HEK293 (cell line): Measurements from ENCODE around the gene CRYAB.

Experiments used
- CTCF ChIP-seq: fragments of 450-650 bp; formaldehyde crosslinking; IDR thresholded peaks from 2 replicates; pipeline ENCODE4 v1.5.1; 2016; ENCODE audit warnings: missing biosample characterization, missing genetic modification characterization
- HOXA7 ChIP-seq: sonication (generic); formaldehyde crosslinking; IDR thresholded peaks from 2 replicates; pipeline ENCODE4 v1.8.1; 2022; ENCODE audit warnings: missing genetic modification reagents, borderline replicate concordance
- KLF10 ChIP-seq: fragments of 450-650 bp; IDR thresholded peaks from 2 replicates; pipeline ENCODE4 v1.5.1; 2018; ENCODE audit warnings: missing biosample characterization, mild to moderate bottlenecking, missing genetic modification characterization
- ZBTB7A ChIP-seq: fragments of 450-650 bp; formaldehyde crosslinking; IDR thresholded peaks from 2 replicates; pipeline ENCODE4 v1.5.1; 2016; ENCODE audit warnings: low read depth, missing biosample characterization, missing genetic modification characterization
- ZFP3 ChIP-seq: fragments of 450-650 bp; formaldehyde crosslinking; IDR thresholded peaks from 2 replicates; pipeline ENCODE4 v1.5.1; 2016; ENCODE audit warnings: low read depth, missing biosample characterization, missing genetic modification characterization
- ZNF274 ChIP-seq, 2 experiments: fragments of 200-500 bp in 1 of 2; fragments of 450-650 bp in 1 of 2; sonication (Bioruptor generic) in 1 of 2; formaldehyde crosslinking in 1 of 2; IDR thresholded peaks; 2 replicates each; pipeline versions ENCODE4 v1.5.1 to v1.6.1; 2014 to 2016; ENCODE audit warnings: borderline replicate concordance in 1 of 2, inconsistent platforms in 1 of 2, low read length in 1 of 2, missing biosample characterization in 1 of 2, missing genetic modification characterization in 1 of 2
- ZNF544 ChIP-seq: fragments of 450-650 bp; formaldehyde crosslinking; IDR thresholded peaks from 2 replicates; pipeline ENCODE4 v1.5.0; 2017; ENCODE audit warnings: missing biosample characterization, missing genetic modification characterization
- ZSCAN18 ChIP-seq: fragments of 450-650 bp; formaldehyde crosslinking; IDR thresholded peaks from 2 replicates; pipeline ENCODE4 v1.5.1; 2016; ENCODE audit warnings: missing biosample characterization, missing genetic modification characterization

GRCh38 chr11:111933872-111934271 lies 22.3 kb upstream of the CRYAB start:
- TF ChIP-seq KLF10 (no peak), ZNF274 (IDR thresholded peaks at IDR 0.05; ENCODE audit: low read length) (no peak), ZNF274 (tag by site-specific recombination; IDR thresholded peaks at IDR 0.05; ENCODE audit: borderline replicate concordance) (no peak), CTCF (no peak), ZBTB7A (tag by site-specific recombination) (no peak), HOXA7 (CRISPR knock-in tag) (no peak), ZNF544 (tag by site-specific recombination) (no peak), ZFP3 (no peak), ZSCAN18 (tag by site-specific recombination) (no peak)
